Hepatocyte (in vitro differentiated cells): ENCODE measurements around the gene GMDS. TPM values are rescaled to one million over a fixed set of nuclear protein-coding genes. Genes with fewer than 3 reads are reported as not detected.

Experiments
- DNase-seq: peaks from one replicate; pipeline ENCODE4 v3.0.0-alpha.2; 2016; ENCODE audit warnings: low spot score
- H2AFZ ChIP-seq: fragments of 200-600 bp; sonication (generic); 2 replicates; pipeline ENCODE4 v1.6.0; 2016; ENCODE audit warnings: antibody characterized with exemption, mild to moderate bottlenecking
- H3K27ac ChIP-seq: fragments of 200-600 bp; sonication (generic); 2 replicates; pipeline ENCODE4 v1.5.1; 2016; ENCODE audit warnings: mild to moderate bottlenecking
- H3K27me3 ChIP-seq: fragments of 200-600 bp; sonication (generic); 2 replicates; pipeline ENCODE4 v1.6.1; 2016
- H3K36me3 ChIP-seq: fragments of 200-600 bp; sonication (generic); replicated peaks from 2 replicates; pipeline ENCODE4 v1.5.1; 2016; ENCODE audit warnings: low read depth; ENCODE audit not compliant: insufficient read depth
- H3K4me1 ChIP-seq: fragments of 200-600 bp; sonication (generic); 2 replicates; pipeline ENCODE4 v1.5.1; 2016; ENCODE audit warnings: mild to moderate bottlenecking, moderate library complexity; ENCODE audit not compliant: insufficient read depth
- H3K4me2 ChIP-seq: fragments of 200-600 bp; sonication (generic); 2 replicates; pipeline ENCODE4 v1.6.0; 2016
- H3K4me3 ChIP-seq: fragments of 200-600 bp; sonication (generic); 2 replicates; pipeline ENCODE4 v1.5.1; 2016; ENCODE audit warnings: mild to moderate bottlenecking
- H3K79me2 ChIP-seq: fragments of 200-600 bp; sonication (generic); 2 replicates; pipeline ENCODE4 v1.6.0; 2017; ENCODE audit warnings: mild to moderate bottlenecking
- H3K9me2 ChIP-seq: fragments of 200-600 bp; sonication (generic); replicated peaks from 2 replicates; pipeline ENCODE4 v1.6.0; 2017; ENCODE audit warnings: mild to moderate bottlenecking; ENCODE audit not compliant: insufficient read depth
- H3K9me3 ChIP-seq: fragments of 200-600 bp; sonication (generic); 2 replicates; pipeline ENCODE4 v1.5.1; 2016; ENCODE audit warnings: low read depth, mild to moderate bottlenecking
- H4K20me1 ChIP-seq: fragments of 200-600 bp; sonication (generic); 2 replicates; pipeline ENCODE4 v1.6.0; 2016; ENCODE audit warnings: mild to moderate bottlenecking; ENCODE audit not compliant: insufficient read depth, poor library complexity, severe bottlenecking
- EZH2 ChIP-seq: fragments of 200-600 bp; sonication (generic); IDR thresholded peaks from 2 replicates; pipeline ENCODE4 v1.6.1; 2016; ENCODE audit warnings: antibody characterized with exemption, mild to moderate bottlenecking, borderline replicate concordance
- EZH2phosphoT487 ChIP-seq: fragments of 200-600 bp; sonication (generic); IDR thresholded peaks from one replicate; pipeline ENCODE4 v1.6.1; 2018; ENCODE audit warnings: antibody characterized with exemption, mild to moderate bottlenecking, low read depth, moderate library complexity; ENCODE audit not compliant: unreplicated experiment, severe bottlenecking
- WGBS: methylation state at CpG from one replicate; pipeline ENCODE4 v1.1.6; 2016; ENCODE audit warnings: low lambda C conversion rate; ENCODE audit errors: missing lambda C conversion rate; 5-methylcytosine and 5-hydroxymethylcytosine counted together
- polyA plus RNA-seq: library from polyadenylated mRNA; unstranded; fragments of >200 nt; fragmentation: Nextera tagmentation; extraction: Ambion mirVana; gene quantifications from 2 replicates; pipeline ENCODE4 v1.2.1, GENCODE V29; 2016
- total RNA-seq: library from RNA; depleted of rRNA; stranded (reverse); fragments of >200 nt; gene quantifications from 2 replicates; pipeline ENCODE4 v1.2.3, GENCODE V29; 2014
- TF ChIP-seq, protein P1 (sequence below): fragments of 200-600 bp; sonication (generic); IDR thresholded peaks from 2 replicates; pipeline ENCODE4 v1.5.1; 2016; ENCODE audit warnings: antibody characterized with exemption, mild to moderate bottlenecking; ENCODE audit not compliant: poor library complexity

The GMDS gene
- total and polyA plus RNA-seq, 2 experiments from 2014 or later = 20.7 to 32.6 TPM

DNA sequence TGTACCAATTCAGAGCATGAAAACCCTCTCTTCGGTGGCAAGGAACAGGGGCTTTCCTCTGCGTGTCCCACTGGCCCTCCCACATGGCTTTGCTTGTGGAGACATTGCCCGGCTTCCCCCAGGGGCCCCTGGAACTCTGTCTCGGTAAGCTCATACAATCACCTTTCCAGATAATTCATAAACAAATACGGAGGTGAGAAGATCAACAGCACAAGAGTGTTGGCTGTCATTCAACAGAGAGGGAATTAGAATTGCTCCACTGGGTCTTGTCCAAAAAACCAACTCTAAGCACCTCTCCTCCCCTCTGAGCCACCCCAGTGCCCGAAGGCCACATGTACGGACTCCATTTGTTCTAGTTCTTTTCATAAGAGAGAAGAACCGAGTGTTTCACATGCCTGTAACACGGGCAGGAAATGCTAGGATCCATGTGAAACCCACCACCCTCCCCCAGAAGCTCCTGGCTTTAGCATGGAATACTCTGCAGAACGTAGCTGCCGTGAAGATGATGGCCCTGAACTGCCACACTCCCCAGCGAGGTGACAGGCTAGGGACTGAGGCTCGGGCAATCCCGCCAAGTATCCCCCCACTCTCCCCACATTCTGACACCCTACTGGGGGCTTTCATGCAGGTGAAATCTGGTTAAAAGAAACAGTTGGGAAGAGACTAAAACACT lies 660.3 kb downstream of the GMDS start:
- H3K36me3 ChIP-seq = no peaks in the 10 kb centered on the region
- no peak for TF ChIP-seq EZH2
- TF ChIP-seq, protein P1, sequence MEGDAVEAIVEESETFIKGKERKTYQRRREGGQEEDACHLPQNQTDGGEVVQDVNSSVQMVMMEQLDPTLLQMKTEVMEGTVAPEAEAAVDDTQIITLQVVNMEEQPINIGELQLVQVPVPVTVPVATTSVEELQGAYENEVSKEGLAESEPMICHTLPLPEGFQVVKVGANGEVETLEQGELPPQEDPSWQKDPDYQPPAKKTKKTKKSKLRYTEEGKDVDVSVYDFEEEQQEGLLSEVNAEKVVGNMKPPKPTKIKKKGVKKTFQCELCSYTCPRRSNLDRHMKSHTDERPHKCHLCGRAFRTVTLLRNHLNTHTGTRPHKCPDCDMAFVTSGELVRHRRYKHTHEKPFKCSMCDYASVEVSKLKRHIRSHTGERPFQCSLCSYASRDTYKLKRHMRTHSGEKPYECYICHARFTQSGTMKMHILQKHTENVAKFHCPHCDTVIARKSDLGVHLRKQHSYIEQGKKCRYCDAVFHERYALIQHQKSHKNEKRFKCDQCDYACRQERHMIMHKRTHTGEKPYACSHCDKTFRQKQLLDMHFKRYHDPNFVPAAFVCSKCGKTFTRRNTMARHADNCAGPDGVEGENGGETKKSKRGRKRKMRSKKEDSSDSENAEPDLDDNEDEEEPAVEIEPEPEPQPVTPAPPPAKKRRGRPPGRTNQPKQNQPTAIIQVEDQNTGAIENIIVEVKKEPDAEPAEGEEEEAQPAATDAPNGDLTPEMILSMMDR = no peak
- no peak for TF ChIP-seq EZH2phosphoT487
- no peaks in the 10 kb centered on the region for H3K27me3 ChIP-seq
- no peak overlapping the region for H3K4me2 ChIP-seq
- H4K20me1 ChIP-seq = no peaks in the 10 kb centered on the region
- no peaks in the 10 kb centered on the region for H3K9me2 ChIP-seq
- H3K4me1 ChIP-seq = no peaks in the 10 kb centered on the region
- H3K4me3 ChIP-seq = no peak overlapping the region
- H2AFZ ChIP-seq = no peak overlapping the region
- no peaks in the 10 kb centered on the region for H3K9me3 ChIP-seq
- no peaks in the 10 kb centered on the region for H3K79me2 ChIP-seq
- H3K27ac ChIP-seq = no peak overlapping the region
- 87% methylated on average over 14 of the region's 14 CpGs for WGBS
- DNase-seq = no peak

- TF ChIP-seq EZH2phosphoT487 (no peak), EZH2 (no peak)
- TF ChIP-seq, protein P1 = no peak
Measured at GRCh38 chr6:1584146-1584545, 661.3 kb downstream of the GMDS start.

DNA sequence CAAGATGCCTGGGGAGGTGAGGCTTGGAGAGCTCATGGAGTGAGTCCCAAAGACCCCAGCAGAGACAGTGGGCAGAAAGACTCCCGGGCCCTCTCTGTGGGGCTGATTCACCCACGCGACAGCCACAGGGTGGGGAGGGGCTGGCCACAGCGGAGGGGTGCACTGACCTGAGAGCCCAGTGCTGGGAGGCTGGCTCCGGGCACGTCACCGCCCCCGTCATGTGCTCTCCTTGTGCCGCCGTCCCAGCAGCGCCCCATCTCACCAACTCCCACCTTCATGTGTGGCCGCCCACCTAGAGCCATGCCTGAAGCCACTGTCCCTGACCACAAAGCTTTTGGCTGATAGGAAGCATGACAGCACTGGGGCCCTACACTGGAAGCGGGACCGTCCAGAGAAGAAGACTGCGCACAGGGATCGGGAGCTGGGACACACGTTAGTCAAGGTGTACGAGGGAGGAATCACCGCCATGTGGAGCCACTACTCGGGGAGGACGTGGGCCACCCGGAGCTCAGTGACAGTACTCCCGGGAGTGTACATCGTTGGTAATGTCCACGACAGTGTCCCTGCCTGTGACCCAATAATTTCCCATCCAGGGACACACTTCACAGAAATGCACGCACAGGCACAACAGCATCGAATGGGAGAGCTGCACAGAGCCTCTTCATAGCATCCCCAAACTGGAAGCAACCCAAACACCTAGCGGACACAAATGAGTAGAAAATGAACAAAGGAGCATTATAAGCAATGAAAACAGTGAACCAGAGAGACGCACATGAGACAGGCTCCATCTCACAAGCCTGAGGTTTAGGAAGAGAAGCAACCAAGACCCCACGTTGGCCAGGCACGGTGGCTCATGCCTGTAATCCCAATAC lies 664.0 kb downstream of the GMDS start:
- H3K4me2 ChIP-seq = no peak overlapping the region
- no peaks in the 10 kb centered on the region for H3K79me2 ChIP-seq
- H3K4me3 ChIP-seq = no peak overlapping the region
- H2AFZ ChIP-seq = no peak overlapping the region
- no peaks in the 10 kb centered on the region for H3K27me3 ChIP-seq
- H3K27ac ChIP-seq = no peak overlapping the region
- no peaks in the 10 kb centered on the region for H3K9me3 ChIP-seq
- H3K4me1 ChIP-seq = no peaks in the 10 kb centered on the region
- H3K9me2 ChIP-seq = no peaks in the 10 kb centered on the region
- H3K36me3 ChIP-seq = no peaks in the 10 kb centered on the region
- 97% methylated on average over 28 of the region's 31 CpGs for WGBS
- no peaks in the 10 kb centered on the region for H4K20me1 ChIP-seq
- no peak for DNase-seq
- TF ChIP-seq, protein P1 = no peak
- TF ChIP-seq EZH2 = no peak
- no peak for TF ChIP-seq EZH2phosphoT487

More at GRCh38 chr6:1584146-1584545, 661.3 kb downstream of the GMDS start:
- Histone ChIP-seq H2AFZ (no peak overlapping the region), H3K4me2 (no peak overlapping the region), H3K4me1 (no peaks in the 10 kb centered on the region), H3K79me2 (no peaks in the 10 kb centered on the region), H4K20me1 (no peaks in the 10 kb centered on the region), H3K27me3 (no peaks in the 10 kb centered on the region), H3K9me2 (no peaks in the 10 kb centered on the region), H3K27ac (no peak overlapping the region), H3K4me3 (no peak overlapping the region), H3K36me3 (no peaks in the 10 kb centered on the region), H3K9me3 (no peaks in the 10 kb centered on the region)
- 74% methylated on average over 5 of the region's 5 CpGs for WGBS
- DNase-seq = no peak
